GM23338 (cell line): Measurements from ENCODE around the gene DDC. TPM values are rescaled to one million over a fixed set of nuclear protein-coding genes. Genes with fewer than 3 reads are reported as not detected.

Experiments
- ATAC-seq: fragments of 200-7000 bp; cut with Tn5 transposase; 3 replicates; pipeline ENCODE4 v1.9.1; 2020
- DNase-seq: peaks from one replicate; pipeline ENCODE4 v3.0.0-alpha.2; 2015; ENCODE audit warnings: low spot score
- H2AFZ ChIP-seq: fragments of 200-600 bp; sonication (generic); 2 replicates; pipeline ENCODE4 v1.8.0; 2016; ENCODE audit warnings: antibody characterized with exemption, mild to moderate bottlenecking, moderate library complexity
- H3F3A ChIP-seq: fragments of 200-600 bp; sonication (generic); replicated peaks from 2 replicates; pipeline ENCODE4 v1.8.0; 2017; ENCODE audit warnings: antibody characterized with exemption, mixed run types, low read depth
- H3K27ac ChIP-seq: fragments of 200-600 bp; sonication (generic); 2 replicates; pipeline ENCODE4 v1.6.1; 2016; ENCODE audit warnings: low read depth
- H3K27me3 ChIP-seq: fragments of 200-600 bp; sonication (generic); 2 replicates; pipeline ENCODE4 v1.8.0; 2016; ENCODE audit warnings: mild to moderate bottlenecking, mixed run types, moderate library complexity; ENCODE audit not compliant: insufficient read depth
- H3K36me3 ChIP-seq: fragments of 200-600 bp; sonication (generic); 2 replicates; pipeline ENCODE4 v1.8.0; 2016; ENCODE audit warnings: mild to moderate bottlenecking; ENCODE audit not compliant: insufficient read depth
- H3K4me1 ChIP-seq: fragments of 200-600 bp; sonication (generic); 2 replicates; pipeline ENCODE4 v1.8.0; 2016; ENCODE audit warnings: mild to moderate bottlenecking, moderate library complexity; ENCODE audit not compliant: insufficient read depth
- H3K4me2 ChIP-seq: fragments of 200-600 bp; sonication (generic); 2 replicates; pipeline ENCODE4 v1.7.1; 2017; ENCODE audit warnings: mixed run types
- H3K4me3 ChIP-seq: fragments of 200-600 bp; sonication (generic); 2 replicates; pipeline ENCODE4 v1.6.1; 2016; ENCODE audit warnings: mixed run types
- H3K79me2 ChIP-seq: fragments of 200-600 bp; sonication (generic); replicated peaks from 2 replicates; pipeline ENCODE4 v1.8.0; 2017; ENCODE audit warnings: mild to moderate bottlenecking; ENCODE audit not compliant: insufficient read depth
- H3K9me2 ChIP-seq: fragments of 200-600 bp; sonication (generic); 2 replicates; pipeline ENCODE4 v1.8.0; 2017; ENCODE audit not compliant: insufficient read depth
- H4K20me1 ChIP-seq: fragments of 200-600 bp; sonication (generic); replicated peaks from 2 replicates; pipeline ENCODE4 v1.8.0; 2017; ENCODE audit warnings: mild to moderate bottlenecking; ENCODE audit not compliant: insufficient read depth
- H3K27ac Mint-ChIP-seq: 2 replicates; pipeline ENCODE4 v1.8.0; 2020; ENCODE audit warnings: inconsistent platforms, mild to moderate bottlenecking, moderate library complexity, mixed read lengths
- H3K27me3 Mint-ChIP-seq: 3 replicates; pipeline ENCODE4 v1.8.0; 2022; ENCODE audit warnings: low read depth, mild to moderate bottlenecking, moderate library complexity, mixed read lengths, inconsistent platforms; ENCODE audit not compliant: insufficient read depth, poor library complexity
- H3K36me3 Mint-ChIP-seq: 3 replicates; pipeline ENCODE4 v1.8.0; 2021; ENCODE audit warnings: low read depth, mild to moderate bottlenecking, inconsistent platforms, moderate library complexity, mixed read lengths
- H3K4me1 Mint-ChIP-seq: 3 replicates; pipeline ENCODE4 v1.8.0; 2020; ENCODE audit warnings: mild to moderate bottlenecking, inconsistent platforms, mixed read lengths
- H3K4me3 Mint-ChIP-seq: 3 replicates; pipeline ENCODE4 v1.8.0; 2021; ENCODE audit warnings: moderate library complexity, mild to moderate bottlenecking, inconsistent platforms, mixed read lengths
- H3K9me3 Mint-ChIP-seq: 3 replicates; pipeline ENCODE4 v1.8.0; 2020; ENCODE audit warnings: moderate library complexity, mild to moderate bottlenecking, inconsistent platforms, mixed read lengths
- EZH2 ChIP-seq: fragments of 200-600 bp; sonication (generic); IDR thresholded peaks from one replicate; pipeline ENCODE4 v1.8.0; 2017; ENCODE audit warnings: antibody characterized with exemption, mild to moderate bottlenecking, low read depth; ENCODE audit not compliant: unreplicated experiment
- JUNB ChIP-seq: IDR thresholded peaks from one replicate; pipeline ENCODE4 v1.6.1; 2016; ENCODE audit warnings: antibody characterized with exemption; ENCODE audit not compliant: unreplicated experiment
- NANOG ChIP-seq: IDR thresholded peaks from 2 replicates; pipeline ENCODE4 v1.6.1; 2016; ENCODE audit warnings: antibody characterized with exemption, borderline replicate concordance
- POLR2AphosphoS5 ChIP-seq: IDR thresholded peaks from 2 replicates; pipeline ENCODE4 v1.6.1; 2016; ENCODE audit warnings: antibody characterized with exemption, low read depth
- STAT1 ChIP-seq: IDR thresholded peaks from one replicate; pipeline ENCODE4 v1.6.1; 2016; ENCODE audit warnings: antibody characterized with exemption; ENCODE audit not compliant: unreplicated experiment
- ZNF114 ChIP-seq: fragments of 250-450 bp; sonication (Bioruptor Pico); IDR thresholded peaks from 2 replicates; pipeline ENCODE4 v1.5.0; 2020; ENCODE audit warnings: mild to moderate bottlenecking, moderate library complexity
- ZNF331 ChIP-seq: fragments of 250-450 bp; sonication (Bioruptor Pico); IDR thresholded peaks from 2 replicates; pipeline ENCODE4 v1.5.0; 2020; ENCODE audit warnings: low read depth, mild to moderate bottlenecking, moderate library complexity
- polyA plus RNA-seq: library from polyadenylated mRNA; unstranded; fragments of >200 nt; fragmentation: Nextera tagmentation; extraction: Ambion mirVana; gene quantifications from 2 replicates; pipeline ENCODE4 v1.2.1, GENCODE V29; 2016
- total RNA-seq: library from RNA; depleted of rRNA; stranded (reverse); fragments of >200 nt; shearing (Covaris generic); gene quantifications from 2 replicates; pipeline ENCODE4 v1.2.3, GENCODE V29; 2014
- TF ChIP-seq, protein P1 (sequence below), 2 experiments: fragments of 200-600 bp in 1 of 2; sonication (generic) in 1 of 2; conservative IDR thresholded peaks; 2 replicates each; pipeline versions ENCODE4 v1.5.1 to v1.6.1; 2016 to 2017; ENCODE audit warnings: antibody characterized with exemption in 2 of 2, low read depth in 2 of 2, mild to moderate bottlenecking in 2 of 2, moderate library complexity in 1 of 2
- TF ChIP-seq, protein P2 (sequence below): IDR thresholded peaks from 2 replicates; pipeline ENCODE4 v1.6.1; 2016; ENCODE audit warnings: antibody characterized with exemption
- TF ChIP-seq, protein P3 (sequence below): IDR thresholded peaks from one replicate; pipeline ENCODE4 v1.6.1; 2018; ENCODE audit warnings: antibody characterized with exemption; ENCODE audit not compliant: unreplicated experiment
- TF ChIP-seq, protein P4 (sequence below): fragments of 250-450 bp; sonication (Bioruptor Pico); IDR thresholded peaks from 2 replicates; pipeline ENCODE4 v1.5.0; 2020; ENCODE audit warnings: mild to moderate bottlenecking, moderate library complexity

Gene DDC
- total and polyA plus RNA-seq, 2 experiments from 2014 or later, result not detected

DNA sequence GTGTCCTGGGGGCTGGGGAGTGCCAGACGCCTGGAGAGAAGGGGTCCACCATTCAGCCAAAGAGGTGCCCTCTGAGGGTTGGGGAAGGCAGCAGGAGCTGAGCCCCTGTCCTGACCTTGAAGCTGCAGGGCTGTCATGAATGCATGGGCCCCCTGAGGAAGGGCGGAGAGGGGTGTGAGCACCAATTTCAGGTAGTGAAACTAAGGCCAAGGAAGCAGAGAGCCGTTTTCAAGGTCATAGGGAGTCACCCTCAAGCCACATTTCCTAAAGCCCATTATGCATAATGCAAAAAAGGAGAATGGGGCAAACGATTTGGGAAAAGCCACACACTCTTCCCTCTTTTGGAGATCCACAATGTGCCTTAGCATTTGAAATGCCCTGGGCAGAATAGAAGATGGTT lies 152.2 kb downstream of the DDC start:
- H3K4me2 ChIP-seq, result no peak overlapping the region
- H4K20me1 ChIP-seq, result no peaks in the 10 kb centered on the region
- ATAC-seq (no peak), DNase-seq (no peak)
- Mint-ChIP-seq H3K36me3 (no peaks in the 10 kb centered on the region), H3K4me1 (peaks cover 6% of the 10 kb centered on the region; the same call in 2 of the 3 replicates), H3K27ac (no peak overlapping the region), H3K27me3 (peaks cover 6% of the 10 kb centered on the region), H3K9me3 (no peaks in the 10 kb centered on the region), H3K4me3 (no peak overlapping the region)
- no peak overlapping the region for H3K4me3 ChIP-seq
- H3K9me2 ChIP-seq, result no peaks in the 10 kb centered on the region; the same call in 1 of the 2 replicates
- H3K36me3 ChIP-seq, result no peaks in the 10 kb centered on the region
- no peak overlapping the region for H3K27ac ChIP-seq
- no peak for TF ChIP-seq STAT1
- TF ChIP-seq, protein P1, sequence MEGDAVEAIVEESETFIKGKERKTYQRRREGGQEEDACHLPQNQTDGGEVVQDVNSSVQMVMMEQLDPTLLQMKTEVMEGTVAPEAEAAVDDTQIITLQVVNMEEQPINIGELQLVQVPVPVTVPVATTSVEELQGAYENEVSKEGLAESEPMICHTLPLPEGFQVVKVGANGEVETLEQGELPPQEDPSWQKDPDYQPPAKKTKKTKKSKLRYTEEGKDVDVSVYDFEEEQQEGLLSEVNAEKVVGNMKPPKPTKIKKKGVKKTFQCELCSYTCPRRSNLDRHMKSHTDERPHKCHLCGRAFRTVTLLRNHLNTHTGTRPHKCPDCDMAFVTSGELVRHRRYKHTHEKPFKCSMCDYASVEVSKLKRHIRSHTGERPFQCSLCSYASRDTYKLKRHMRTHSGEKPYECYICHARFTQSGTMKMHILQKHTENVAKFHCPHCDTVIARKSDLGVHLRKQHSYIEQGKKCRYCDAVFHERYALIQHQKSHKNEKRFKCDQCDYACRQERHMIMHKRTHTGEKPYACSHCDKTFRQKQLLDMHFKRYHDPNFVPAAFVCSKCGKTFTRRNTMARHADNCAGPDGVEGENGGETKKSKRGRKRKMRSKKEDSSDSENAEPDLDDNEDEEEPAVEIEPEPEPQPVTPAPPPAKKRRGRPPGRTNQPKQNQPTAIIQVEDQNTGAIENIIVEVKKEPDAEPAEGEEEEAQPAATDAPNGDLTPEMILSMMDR (conservative IDR thresholded peaks at IDR 0.05; ENCODE audit: low read depth in 2 of 2), result no peak
- TF ChIP-seq EZH2, result no peak
- no peak for TF ChIP-seq JUNB
- no peak for TF ChIP-seq ZNF331 (CRISPR knock-in tag)
- no peak for TF ChIP-seq ZNF114 (CRISPR knock-in tag)
- TF ChIP-seq, protein P2, sequence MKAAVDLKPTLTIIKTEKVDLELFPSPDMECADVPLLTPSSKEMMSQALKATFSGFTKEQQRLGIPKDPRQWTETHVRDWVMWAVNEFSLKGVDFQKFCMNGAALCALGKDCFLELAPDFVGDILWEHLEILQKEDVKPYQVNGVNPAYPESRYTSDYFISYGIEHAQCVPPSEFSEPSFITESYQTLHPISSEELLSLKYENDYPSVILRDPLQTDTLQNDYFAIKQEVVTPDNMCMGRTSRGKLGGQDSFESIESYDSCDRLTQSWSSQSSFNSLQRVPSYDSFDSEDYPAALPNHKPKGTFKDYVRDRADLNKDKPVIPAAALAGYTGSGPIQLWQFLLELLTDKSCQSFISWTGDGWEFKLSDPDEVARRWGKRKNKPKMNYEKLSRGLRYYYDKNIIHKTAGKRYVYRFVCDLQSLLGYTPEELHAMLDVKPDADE, result no peak
- no peak for TF ChIP-seq NANOG
- TF ChIP-seq, protein P3, sequence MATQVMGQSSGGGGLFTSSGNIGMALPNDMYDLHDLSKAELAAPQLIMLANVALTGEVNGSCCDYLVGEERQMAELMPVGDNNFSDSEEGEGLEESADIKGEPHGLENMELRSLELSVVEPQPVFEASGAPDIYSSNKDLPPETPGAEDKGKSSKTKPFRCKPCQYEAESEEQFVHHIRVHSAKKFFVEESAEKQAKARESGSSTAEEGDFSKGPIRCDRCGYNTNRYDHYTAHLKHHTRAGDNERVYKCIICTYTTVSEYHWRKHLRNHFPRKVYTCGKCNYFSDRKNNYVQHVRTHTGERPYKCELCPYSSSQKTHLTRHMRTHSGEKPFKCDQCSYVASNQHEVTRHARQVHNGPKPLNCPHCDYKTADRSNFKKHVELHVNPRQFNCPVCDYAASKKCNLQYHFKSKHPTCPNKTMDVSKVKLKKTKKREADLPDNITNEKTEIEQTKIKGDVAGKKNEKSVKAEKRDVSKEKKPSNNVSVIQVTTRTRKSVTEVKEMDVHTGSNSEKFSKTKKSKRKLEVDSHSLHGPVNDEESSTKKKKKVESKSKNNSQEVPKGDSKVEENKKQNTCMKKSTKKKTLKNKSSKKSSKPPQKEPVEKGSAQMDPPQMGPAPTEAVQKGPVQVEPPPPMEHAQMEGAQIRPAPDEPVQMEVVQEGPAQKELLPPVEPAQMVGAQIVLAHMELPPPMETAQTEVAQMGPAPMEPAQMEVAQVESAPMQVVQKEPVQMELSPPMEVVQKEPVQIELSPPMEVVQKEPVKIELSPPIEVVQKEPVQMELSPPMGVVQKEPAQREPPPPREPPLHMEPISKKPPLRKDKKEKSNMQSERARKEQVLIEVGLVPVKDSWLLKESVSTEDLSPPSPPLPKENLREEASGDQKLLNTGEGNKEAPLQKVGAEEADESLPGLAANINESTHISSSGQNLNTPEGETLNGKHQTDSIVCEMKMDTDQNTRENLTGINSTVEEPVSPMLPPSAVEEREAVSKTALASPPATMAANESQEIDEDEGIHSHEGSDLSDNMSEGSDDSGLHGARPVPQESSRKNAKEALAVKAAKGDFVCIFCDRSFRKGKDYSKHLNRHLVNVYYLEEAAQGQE, result no peak
- TF ChIP-seq, protein P4, sequence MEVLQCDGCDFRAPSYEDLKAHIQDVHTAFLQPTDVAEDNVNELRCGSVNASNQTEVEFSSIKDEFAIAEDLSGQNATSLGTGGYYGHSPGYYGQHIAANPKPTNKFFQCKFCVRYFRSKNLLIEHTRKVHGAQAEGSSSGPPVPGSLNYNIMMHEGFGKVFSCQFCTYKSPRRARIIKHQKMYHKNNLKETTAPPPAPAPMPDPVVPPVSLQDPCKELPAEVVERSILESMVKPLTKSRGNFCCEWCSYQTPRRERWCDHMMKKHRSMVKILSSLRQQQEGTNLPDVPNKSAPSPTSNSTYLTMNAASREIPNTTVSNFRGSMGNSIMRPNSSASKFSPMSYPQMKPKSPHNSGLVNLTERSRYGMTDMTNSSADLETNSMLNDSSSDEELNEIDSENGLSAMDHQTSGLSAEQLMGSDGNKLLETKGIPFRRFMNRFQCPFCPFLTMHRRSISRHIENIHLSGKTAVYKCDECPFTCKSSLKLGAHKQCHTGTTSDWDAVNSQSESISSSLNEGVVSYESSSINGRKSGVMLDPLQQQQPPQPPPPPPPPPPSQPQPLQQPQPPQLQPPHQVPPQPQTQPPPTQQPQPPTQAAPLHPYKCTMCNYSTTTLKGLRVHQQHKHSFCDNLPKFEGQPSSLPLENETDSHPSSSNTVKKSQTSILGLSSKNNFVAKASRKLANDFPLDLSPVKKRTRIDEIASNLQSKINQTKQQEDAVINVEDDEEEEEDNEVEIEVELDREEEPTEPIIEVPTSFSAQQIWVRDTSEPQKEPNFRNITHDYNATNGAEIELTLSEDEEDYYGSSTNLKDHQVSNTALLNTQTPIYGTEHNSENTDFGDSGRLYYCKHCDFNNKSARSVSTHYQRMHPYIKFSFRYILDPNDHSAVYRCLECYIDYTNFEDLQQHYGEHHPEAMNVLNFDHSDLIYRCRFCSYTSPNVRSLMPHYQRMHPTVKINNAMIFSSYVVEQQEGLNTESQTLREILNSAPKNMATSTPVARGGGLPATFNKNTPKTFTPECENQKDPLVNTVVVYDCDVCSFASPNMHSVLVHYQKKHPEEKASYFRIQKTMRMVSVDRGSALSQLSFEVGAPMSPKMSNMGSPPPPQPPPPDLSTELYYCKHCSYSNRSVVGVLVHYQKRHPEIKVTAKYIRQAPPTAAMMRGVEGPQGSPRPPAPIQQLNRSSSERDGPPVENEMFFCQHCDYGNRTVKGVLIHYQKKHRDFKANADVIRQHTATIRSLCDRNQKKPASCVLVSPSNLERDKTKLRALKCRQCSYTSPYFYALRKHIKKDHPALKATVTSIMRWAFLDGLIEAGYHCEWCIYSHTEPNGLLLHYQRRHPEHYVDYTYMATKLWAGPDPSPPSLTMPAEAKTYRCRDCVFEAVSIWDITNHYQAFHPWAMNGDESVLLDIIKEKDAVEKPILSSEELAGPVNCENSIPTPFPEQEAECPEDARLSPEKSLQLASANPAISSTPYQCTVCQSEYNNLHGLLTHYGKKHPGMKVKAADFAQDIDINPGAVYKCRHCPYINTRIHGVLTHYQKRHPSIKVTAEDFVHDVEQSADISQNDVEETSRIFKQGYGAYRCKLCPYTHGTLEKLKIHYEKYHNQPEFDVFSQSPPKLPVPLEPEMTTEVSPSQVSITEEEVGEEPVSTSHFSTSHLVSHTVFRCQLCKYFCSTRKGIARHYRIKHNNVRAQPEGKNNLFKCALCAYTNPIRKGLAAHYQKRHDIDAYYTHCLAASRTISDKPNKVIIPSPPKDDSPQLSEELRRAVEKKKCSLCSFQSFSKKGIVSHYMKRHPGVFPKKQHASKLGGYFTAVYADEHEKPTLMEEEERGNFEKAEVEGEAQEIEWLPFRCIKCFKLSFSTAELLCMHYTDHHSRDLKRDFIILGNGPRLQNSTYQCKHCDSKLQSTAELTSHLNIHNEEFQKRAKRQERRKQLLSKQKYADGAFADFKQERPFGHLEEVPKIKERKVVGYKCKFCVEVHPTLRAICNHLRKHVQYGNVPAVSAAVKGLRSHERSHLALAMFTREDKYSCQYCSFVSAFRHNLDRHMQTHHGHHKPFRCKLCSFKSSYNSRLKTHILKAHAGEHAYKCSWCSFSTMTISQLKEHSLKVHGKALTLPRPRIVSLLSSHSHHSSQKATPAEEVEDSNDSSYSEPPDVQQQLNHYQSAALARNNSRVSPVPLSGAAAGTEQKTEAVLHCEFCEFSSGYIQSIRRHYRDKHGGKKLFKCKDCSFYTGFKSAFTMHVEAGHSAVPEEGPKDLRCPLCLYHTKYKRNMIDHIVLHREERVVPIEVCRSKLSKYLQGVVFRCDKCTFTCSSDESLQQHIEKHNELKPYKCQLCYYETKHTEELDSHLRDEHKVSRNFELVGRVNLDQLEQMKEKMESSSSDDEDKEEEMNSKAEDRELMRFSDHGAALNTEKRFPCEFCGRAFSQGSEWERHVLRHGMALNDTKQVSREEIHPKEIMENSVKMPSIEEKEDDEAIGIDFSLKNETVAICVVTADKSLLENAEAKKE (CRISPR knock-in tag), result no peak
- no peak for TF ChIP-seq POLR2AphosphoS5
- H3K79me2 ChIP-seq, result no peaks in the 10 kb centered on the region
- no peaks in the 10 kb centered on the region; the same call in 1 of the 2 replicates for H3K4me1 ChIP-seq
- H2AFZ ChIP-seq, result peak overlapping the region; percentile 56; the same call in 1 of the 2 replicates
- H3K27me3 ChIP-seq, result no peaks in the 10 kb centered on the region
- no peaks in the 10 kb centered on the region for H3F3A ChIP-seq
